Muscle layer of duodenum (tissue), 2 donors: ENCODE results near the gene DSCAML1.

Source experiments
- H3K27ac ChIP-seq: one replicate; pipeline ENCODE4 v1.7.0; 2013; ENCODE audit warnings: mild to moderate bottlenecking, low read length
- H3K27me3 ChIP-seq: one replicate; pipeline ENCODE4 v1.7.0; 2013; ENCODE audit warnings: low read depth, mild to moderate bottlenecking, control low read depth, low read length
- H3K36me3 ChIP-seq, 2 donors: one replicate each; pipeline ENCODE4 v1.7.0; 2013; ENCODE audit warnings: low read length in 2 of 2, control low read depth in 1 of 2, mild to moderate bottlenecking in 1 of 2; ENCODE audit not compliant: insufficient read depth in 2 of 2, control insufficient read depth in 1 of 2
- H3K4me1 ChIP-seq, 2 donors: one replicate each; pipeline ENCODE4 v1.7.0; 2013; ENCODE audit warnings: low read length in 2 of 2, mild to moderate bottlenecking in 2 of 2, control low read depth in 1 of 2, moderate library complexity in 1 of 2; ENCODE audit not compliant: insufficient read depth in 2 of 2, control insufficient read depth in 1 of 2
- H3K4me3 ChIP-seq, 2 donors: one replicate each; pipeline ENCODE4 v1.7.0; 2013; ENCODE audit warnings: low read length in 2 of 2, low read depth in 1 of 2, mild to moderate bottlenecking in 1 of 2
- H3K9me3 ChIP-seq, 2 donors: one replicate each; pipeline ENCODE4 v1.7.0; 2013; ENCODE audit warnings: low read length in 2 of 2, control low read depth in 1 of 2, mild to moderate bottlenecking in 1 of 2; ENCODE audit not compliant: control insufficient read depth in 1 of 2
- donor health status: healthy.

Gene DSCAML1

GRCh38 chr11:117634756-117635603 lies 162.0 kb downstream of the DSCAML1 start:
- Histone ChIP-seq H3K27ac (no peak overlapping the region), H3K4me3 (no peak overlapping the region), H3K27me3 (no peaks in the 10 kb centered on the region), H3K36me3 (no peaks in the 10 kb centered on the region), H3K4me1 (no peaks in the 10 kb centered on the region), H3K9me3 (no peaks in the 10 kb centered on the region)

- no peaks in the 10 kb centered on the region for H3K27me3 ChIP-seq
- no peak overlapping the region for H3K27ac ChIP-seq
- no peaks in the 10 kb centered on the region for H3K36me3 ChIP-seq
- H3K4me1 ChIP-seq, result no peaks in the 10 kb centered on the region
- no peak overlapping the region for H3K4me3 ChIP-seq
- H3K9me3 ChIP-seq, result no peaks in the 10 kb centered on the region
Measured at GRCh38 chr11:117633976-117634755, 162.8 kb downstream of the DSCAML1 start.

GRCh38 chr11:117633186-117633754 lies 163.7 kb downstream of the DSCAML1 start:
- H3K27me3 ChIP-seq, result no peaks in the 10 kb centered on the region
- no peaks in the 10 kb centered on the region for H3K36me3 ChIP-seq
- H3K27ac ChIP-seq, result no peak overlapping the region
- H3K9me3 ChIP-seq, result no peaks in the 10 kb centered on the region
- H3K4me1 ChIP-seq, result no peaks in the 10 kb centered on the region
- H3K4me3 ChIP-seq, result no peak overlapping the region

GRCh38 chr11:117632306-117632705 lies 164.7 kb downstream of the DSCAML1 start:
- Histone ChIP-seq H3K9me3 (no peaks in the 10 kb centered on the region), H3K36me3 (no peaks in the 10 kb centered on the region), H3K4me1 (no peaks in the 10 kb centered on the region), H3K27me3 (no peaks in the 10 kb centered on the region), H3K4me3 (no peak overlapping the region), H3K27ac (no peak overlapping the region)

- Histone ChIP-seq H3K4me3 (no peak overlapping the region), H3K27ac (no peak overlapping the region), H3K27me3 (no peaks in the 10 kb centered on the region), H3K36me3 (no peaks in the 10 kb centered on the region), H3K4me1 (no peaks in the 10 kb centered on the region), H3K9me3 (no peaks in the 10 kb centered on the region)
Measured at GRCh38 chr11:117631336-117632140, 165.5 kb downstream of the DSCAML1 start.

DNA sequence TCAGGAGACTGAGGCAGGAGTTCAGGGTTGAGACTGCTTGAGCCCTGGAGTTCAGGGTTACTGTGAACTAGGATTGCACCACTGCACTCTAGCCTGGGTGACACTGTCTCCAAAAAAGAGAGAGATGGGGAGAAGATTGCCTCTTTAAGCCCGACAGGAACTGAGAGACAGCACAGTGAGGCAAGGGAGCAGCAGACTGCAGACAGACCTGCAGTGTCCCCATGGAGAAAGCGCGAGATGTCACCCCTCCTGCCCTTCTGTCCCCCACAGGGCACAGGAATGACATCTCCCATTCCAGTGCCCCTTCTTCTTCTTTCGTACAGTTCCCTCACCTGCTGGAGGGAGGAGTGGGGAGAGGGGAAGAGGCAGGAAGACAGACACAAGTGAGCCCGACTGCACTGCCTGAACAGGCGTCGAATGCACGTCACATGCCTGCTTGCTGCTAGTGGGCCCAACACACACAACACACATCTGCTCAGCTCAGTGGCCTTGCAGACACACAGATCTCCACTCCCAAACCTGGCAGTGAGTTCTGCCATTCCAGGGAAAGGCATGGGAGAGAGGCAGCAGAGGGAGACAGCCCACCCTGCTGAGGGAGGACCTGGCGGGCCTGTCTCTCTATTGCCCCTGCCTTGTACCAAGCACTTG lies 167.0 kb downstream of the DSCAML1 start:
- Histone ChIP-seq H3K27ac (no peak overlapping the region), H3K9me3 (no peaks in the 10 kb centered on the region), H3K4me3 (no peak overlapping the region), H3K27me3 (no peaks in the 10 kb centered on the region), H3K36me3 (no peaks in the 10 kb centered on the region), H3K4me1 (no peaks in the 10 kb centered on the region)

DNA sequence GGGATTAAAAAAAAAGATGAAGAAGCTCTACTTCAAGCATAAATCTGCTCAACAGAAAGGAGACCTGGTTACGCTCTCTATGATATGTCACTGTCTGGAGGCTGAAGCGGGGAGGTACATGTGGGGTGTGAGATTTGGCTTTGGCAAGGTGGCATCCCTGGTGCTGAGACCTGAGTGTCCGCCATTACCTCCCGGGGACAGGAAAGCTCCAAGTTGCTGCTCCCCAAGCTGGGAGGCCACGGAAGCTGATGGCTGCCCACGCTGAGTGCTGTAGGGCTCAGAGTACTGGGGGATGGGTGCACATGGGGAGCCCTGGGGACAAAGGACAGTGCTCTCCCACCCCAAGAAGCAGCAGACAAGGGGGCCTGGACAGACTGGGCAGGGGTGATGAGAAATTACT lies 167.9 kb downstream of the DSCAML1 start:
- H3K9me3 ChIP-seq, result no peaks in the 10 kb centered on the region
- H3K4me1 ChIP-seq, result no peaks in the 10 kb centered on the region
- no peak overlapping the region for H3K27ac ChIP-seq
- no peaks in the 10 kb centered on the region for H3K36me3 ChIP-seq
- H3K27me3 ChIP-seq, result no peaks in the 10 kb centered on the region
- no peak overlapping the region for H3K4me3 ChIP-seq

GRCh38 chr11:117627259-117627658 lies 169.8 kb downstream of the DSCAML1 start:
- no peak overlapping the region for H3K4me3 ChIP-seq
- no peaks in the 10 kb centered on the region for H3K27me3 ChIP-seq
- no peak overlapping the region for H3K27ac ChIP-seq
- no peaks in the 10 kb centered on the region for H3K4me1 ChIP-seq
- no peaks in the 10 kb centered on the region for H3K9me3 ChIP-seq
- H3K36me3 ChIP-seq, result no peaks in the 10 kb centered on the region

GRCh38 chr11:117626576-117626975 lies 170.4 kb downstream of the DSCAML1 start:
- Histone ChIP-seq H3K4me3 (no peak overlapping the region), H3K36me3 (no peaks in the 10 kb centered on the region), H3K27ac (no peak overlapping the region), H3K27me3 (no peaks in the 10 kb centered on the region), H3K9me3 (peaks cover 0 to 1% of the 10 kb centered on the region in 2 donors), H3K4me1 (no peaks in the 10 kb centered on the region)

GRCh38 chr11:117625237-117625636 lies 171.8 kb downstream of the DSCAML1 start:
- Histone ChIP-seq H3K36me3 (no peaks in the 10 kb centered on the region), H3K4me3 (no peak overlapping the region), H3K9me3 (peaks cover 0 to 5% of the 10 kb centered on the region in 2 donors), H3K27me3 (no peaks in the 10 kb centered on the region), H3K27ac (no peak overlapping the region), H3K4me1 (no peaks in the 10 kb centered on the region)
